Measurements from ENCODE around the gene ANGPT4. TPM values are rescaled to one million over a fixed set of nuclear protein-coding genes. Genes with fewer than 3 reads are reported as not detected.

ANGPT4 gene
- total RNA-seq, 1 donor from 2014 or later, result 0.05 TPM

DNA sequence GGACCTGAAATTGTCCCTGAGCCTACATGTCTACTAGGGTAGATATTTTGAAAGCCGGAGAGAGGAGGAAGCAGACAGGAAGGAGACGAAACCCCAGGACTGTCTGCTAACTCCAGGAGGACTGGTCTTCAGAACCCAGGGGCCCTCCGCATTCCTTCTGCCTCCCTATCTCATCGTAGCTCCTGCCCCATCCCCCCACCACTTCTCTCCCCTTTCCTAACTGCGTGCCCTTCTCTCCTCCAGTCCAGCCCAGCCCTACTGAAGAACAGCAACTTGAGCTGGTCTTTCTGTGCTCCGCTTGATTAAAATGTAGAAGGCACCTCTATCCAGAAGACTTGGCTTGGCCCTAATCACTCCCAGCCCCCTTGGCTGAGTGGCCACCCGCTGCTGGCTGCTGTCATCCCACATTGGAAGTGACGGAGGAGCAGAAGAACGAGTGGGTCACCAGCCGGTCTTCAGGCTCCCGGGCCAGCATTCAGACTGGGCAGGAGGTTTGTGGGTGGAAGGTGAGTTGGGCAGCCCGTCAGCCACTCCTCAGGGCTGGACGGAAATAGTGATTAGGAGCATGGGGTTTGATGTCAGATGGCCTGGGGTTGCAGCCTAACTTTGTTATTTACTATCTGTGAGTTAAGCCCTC, 28.8 kb upstream of the ANGPT4 start:
- intact Hi-C loops (cut with DNase I), result no loop called here
- DNase-seq (ENCODE audit: missing footprints) (no peak), ATAC-seq (no peak)

DNA sequence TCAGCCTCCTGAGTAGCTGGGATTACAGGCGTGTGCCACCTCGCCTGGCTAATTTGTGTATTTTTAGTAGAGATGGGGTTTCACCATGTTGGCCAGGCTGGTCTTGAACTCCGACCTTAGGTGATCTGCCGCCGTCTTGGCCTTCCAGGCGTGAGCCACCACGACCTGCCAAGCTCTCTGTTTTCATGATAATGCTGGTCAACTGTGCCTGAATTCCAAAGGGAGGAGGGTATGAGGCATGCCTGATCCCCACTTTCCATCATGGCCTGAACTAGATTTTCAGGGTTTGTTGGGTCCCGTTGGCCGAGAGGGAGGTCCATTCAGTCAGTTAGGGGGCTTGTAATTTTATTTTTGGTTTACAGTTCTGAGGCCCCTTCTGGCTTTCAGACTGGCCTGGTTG, 28.0 kb upstream of the ANGPT4 start:
- DNase-seq (ENCODE audit: missing footprints) (no peak), ATAC-seq (no peak)
- intact Hi-C loops (cut with DNase I), result no loop called here

DNA sequence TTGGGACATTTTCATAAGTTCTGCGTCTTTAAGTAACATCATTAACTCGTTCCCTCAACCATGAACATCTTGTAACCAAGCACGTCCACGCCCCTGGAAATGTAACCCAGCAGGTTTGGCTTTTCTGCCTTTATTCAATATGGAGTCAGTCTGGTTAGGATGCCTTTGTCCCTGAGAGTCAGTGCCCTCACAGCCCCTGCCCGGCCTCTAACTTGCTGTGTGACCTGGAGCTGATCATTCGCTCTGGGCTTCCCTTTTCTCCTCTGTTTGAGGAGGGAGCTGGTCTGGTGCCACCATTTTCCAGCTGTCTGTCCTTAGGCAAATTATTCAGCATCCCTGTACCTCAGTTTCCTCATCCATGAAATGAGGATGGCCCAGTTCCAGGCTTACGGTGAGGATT, 26.5 kb upstream of the ANGPT4 start:
- DNase-seq (ENCODE audit: missing footprints) (no peak), ATAC-seq (no peak)
- intact Hi-C loops (cut with DNase I), result no loop called here

DNA sequence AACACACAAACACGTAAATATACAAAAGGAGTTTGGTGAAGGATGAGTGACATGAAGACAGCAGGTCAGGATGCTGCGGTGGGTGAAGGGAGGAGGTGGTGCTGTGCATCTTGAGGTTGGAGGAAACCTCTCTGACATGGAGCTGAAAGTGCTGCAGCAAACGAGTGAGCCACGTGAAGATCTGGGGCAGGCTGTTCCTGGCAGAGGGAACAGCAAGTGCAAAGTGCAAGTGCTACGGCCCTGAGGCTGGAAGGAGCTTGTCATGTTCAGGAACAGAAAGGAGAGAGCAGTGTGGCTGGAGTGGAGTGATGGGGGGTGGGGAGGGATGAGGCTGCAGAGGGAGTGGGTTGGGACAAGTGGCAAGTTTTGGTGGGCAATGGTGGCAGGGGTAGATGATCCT, 24.8 kb upstream of the ANGPT4 start:
- intact Hi-C loops (cut with DNase I), result no loop called here
- DNase-seq (ENCODE audit: missing footprints) (no peak), ATAC-seq (no peak)

DNA sequence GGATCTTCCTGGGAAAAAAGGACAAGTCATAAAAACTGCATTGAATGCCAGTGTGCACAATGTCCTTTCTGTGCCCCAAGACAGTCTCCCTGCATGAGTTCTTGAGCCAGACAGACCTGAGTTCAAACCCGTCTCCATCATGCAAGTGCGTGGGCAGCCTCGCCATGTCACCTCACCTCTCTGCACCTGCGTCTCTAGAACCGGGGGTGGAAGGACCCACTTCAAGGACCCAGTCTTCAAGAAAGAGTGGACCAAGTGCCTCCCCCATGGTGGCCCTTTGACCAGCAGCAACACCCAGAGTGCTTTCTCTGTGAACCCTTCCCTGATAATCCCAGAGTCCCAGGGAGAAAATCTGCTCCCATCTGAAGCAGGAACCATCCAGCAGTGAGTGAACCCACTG, 23.5 kb upstream of the ANGPT4 start:
- ATAC-seq (no peak), DNase-seq (ENCODE audit: missing footprints) (peak; percentile 67)
- intact Hi-C loops (cut with DNase I), result no loop called here

DNA sequence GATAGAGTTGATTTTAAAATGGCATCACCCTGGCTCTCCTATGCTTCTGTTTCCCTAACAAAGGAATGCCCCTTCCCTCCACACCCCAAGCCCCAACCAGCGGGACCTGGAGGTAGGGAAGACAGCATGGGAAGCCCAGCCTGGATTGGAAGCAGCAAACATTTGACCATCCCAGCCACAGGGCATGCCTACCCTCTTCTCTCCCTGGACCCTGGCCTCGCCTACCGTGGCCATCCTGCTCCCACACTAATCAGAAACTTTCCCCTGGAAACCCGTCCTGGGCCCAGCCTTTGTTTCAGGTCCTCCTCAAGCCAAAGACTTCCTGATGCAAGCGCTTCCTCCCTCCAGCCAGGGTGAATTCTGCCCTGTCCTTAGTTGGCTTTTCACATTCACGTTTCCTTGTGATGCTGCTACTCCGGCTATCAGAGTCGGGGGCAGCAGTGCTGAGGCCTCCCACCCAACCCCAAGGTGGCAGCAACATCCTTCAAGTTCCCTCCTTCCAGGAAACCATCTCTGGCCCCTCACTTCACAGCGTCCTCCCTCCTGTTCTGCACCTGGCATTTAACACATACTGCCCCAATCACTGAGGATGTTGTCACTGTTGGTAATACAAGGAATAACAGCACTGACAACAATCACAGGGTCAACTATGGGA, 18.2 kb upstream of the ANGPT4 start:
- DNase-seq (ENCODE audit: missing footprints), result no peak
- intact Hi-C loops (cut with DNase I), result no loop called here
- no peak for ATAC-seq

DNA sequence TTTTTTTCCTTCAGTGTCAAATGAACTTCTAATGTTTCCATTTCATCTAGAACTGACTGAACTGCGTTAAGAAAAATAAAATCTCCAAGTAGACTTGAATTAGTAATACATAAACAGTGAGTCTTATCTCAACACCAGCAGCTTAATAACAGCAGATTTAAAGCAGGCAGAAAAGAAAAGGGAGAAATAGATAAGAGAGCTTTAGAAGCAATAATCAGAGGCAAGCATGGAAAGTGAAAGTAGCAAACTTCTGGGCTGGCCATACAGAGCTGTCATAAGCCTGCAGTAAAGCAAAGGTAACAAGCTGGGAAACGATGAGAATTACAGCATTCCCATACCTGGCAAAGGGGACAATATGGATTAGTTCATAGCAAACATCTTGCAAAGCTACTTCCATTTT, 16.9 kb upstream of the ANGPT4 start:
- no peak for DNase-seq (ENCODE audit: missing footprints)
- intact Hi-C loops (cut with DNase I), result no loop called here
- no peak for ATAC-seq

DNA sequence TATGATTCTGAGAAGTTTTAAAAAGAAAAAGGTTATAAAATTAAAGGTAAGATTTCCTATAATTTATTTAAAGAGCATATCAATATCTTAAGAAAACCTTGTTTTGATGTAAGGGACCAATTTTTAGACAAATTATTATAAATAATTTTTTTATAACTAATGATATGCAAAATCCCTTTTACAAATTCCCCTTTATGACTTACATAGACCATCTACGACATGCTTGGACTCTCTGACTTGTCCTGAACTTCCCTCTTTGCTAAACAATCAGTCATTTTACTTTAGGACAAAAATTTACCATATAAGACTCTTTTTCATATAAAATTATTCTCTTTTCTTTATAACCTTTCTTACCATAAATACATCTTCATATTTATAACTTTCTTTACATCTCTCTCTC, 15.3 kb upstream of the ANGPT4 start:
- intact Hi-C loops (cut with DNase I), result no loop called here
- no peak for DNase-seq (ENCODE audit: missing footprints)
- ATAC-seq, result no peak

DNA sequence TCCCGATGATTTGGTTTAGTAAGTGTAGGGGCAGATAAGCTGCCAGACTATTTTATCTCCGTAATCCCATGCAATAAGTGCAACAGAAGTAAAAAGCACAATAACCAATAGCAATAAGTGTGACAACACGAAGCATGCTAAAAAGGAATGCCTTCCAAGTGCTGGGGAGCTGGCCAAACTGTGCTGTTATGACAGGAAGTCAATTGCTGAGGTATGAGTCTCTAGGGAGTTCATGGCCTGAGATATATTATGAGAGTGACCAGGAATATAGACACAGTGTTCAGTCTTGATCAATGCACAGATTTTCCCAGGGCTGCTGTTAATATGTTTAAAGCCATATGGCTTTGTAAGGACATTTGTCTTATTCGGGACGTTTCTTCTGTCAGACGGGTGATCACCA, 10.5 kb upstream of the ANGPT4 start:
- intact Hi-C loops (cut with DNase I), result no loop called here
- DNase-seq (ENCODE audit: missing footprints) (no peak), ATAC-seq (no peak)

DNA sequence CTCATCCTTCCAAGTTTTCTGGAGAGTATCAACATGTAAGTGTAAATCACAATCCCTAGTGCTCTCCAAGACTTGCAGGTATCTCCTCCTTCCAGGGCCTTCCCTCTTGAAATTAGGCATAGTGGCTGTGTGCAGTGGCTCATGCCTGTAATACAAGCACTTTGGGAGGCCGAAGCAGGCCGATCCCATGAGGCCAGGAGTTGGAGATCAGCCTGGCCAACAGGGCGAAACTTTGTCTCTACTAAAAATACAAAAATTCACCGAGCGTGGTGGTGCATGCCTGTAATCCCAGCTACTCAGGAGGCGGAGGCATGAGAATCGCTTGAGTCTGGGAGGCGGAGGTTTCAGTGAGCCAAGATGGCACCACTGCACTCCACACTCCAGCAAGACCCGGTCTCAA, 9.4 kb upstream of the ANGPT4 start:
- intact Hi-C loops (cut with DNase I), result no loop called here

DNA sequence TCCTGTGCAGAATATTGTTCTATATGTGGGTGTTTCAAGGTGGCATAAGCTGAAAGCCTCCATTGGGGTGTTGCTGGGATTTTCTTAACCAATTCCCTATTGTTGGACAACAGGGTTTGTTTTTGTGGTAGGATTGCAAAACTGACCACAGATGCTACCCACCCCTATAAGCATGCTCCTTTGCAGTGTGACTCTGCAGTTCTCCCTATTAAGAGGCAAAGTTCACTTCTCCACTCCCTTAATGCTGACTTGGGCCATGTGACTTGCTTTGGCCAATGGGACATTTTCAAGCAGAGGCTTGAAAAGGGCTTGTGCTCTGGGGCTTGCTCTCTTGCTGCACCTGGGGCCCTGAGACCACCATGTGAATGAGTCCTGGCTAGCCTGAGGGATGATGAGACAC, 8.5 kb upstream of the ANGPT4 start:
- intact Hi-C loops (cut with DNase I), result no loop called here
- ATAC-seq, result no peak
- no peak for DNase-seq (ENCODE audit: missing footprints)

More for the DNA sequence above, 9.4 kb upstream of the ANGPT4 start:
- DNase-seq (ENCODE audit: missing footprints) (no peak), ATAC-seq (no peak)

DNA sequence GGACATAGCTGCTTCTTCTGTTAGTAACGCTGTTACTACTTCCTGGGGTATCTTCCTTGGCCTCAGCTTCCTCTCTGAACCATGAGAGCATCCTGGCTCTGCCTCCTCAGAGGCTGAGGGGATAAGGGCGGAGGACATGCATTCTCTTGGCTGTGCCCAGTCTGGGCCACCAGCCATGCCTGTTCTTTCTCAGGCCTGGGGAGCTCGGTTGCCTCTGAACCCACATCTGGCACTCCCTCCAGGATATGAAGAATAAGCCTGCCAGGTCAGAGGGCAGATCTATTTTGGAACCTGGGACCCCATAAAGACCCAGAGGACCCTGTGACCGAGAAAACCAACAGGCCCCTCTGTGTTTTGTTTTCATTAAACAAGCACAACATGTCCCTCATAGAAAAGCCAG, 6.6 kb upstream of the ANGPT4 start:
- no peak for ATAC-seq
- intact Hi-C loops (cut with DNase I), result no loop called here
- DNase-seq (ENCODE audit: missing footprints), result no peak

DNA sequence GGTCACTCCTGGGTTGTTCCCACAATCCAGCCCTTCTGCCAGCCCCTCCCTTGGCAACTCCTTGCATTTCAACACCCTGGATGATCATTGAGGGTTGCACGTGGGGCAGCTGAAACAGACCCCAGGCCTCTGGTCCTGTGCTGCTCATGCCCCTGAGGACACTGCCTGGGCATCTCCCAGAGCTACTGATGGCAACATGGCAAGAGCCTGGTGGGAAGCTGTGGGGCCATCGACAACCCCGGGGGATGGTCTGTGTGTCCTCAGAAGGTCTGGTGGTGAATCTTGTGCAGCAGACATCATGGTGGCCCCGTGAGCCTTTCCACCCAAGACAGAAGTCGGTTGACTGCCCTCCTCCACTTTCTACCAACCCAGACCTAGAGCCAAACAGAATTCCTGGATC, 4.9 kb upstream of the ANGPT4 start:
- intact Hi-C loops (cut with DNase I), result no loop called here
- ATAC-seq (no peak), DNase-seq (ENCODE audit: missing footprints) (no peak)

DNA sequence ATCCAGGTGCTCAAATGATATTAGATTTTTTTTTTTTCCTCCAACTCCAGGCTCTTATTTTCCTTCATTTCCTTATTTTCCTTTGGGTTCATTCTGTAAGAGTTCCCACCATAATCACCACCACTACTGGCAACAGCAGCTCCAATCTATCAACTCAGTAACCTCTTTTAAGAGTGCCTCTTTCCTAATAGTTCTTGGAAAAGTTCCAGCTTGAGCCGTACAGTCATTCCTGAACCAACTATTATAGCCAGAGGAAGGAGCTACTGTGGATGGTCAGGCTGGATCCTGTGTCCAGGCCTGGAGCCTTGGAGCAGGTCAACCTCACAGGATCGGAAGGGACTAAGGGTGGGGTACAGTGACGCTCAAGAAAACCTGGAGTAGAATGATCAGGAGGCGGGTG, 4.2 kb upstream of the ANGPT4 start:
- intact Hi-C loops (cut with DNase I), result no loop called here
- DNase-seq (ENCODE audit: missing footprints) (no peak), ATAC-seq (no peak)

DNA sequence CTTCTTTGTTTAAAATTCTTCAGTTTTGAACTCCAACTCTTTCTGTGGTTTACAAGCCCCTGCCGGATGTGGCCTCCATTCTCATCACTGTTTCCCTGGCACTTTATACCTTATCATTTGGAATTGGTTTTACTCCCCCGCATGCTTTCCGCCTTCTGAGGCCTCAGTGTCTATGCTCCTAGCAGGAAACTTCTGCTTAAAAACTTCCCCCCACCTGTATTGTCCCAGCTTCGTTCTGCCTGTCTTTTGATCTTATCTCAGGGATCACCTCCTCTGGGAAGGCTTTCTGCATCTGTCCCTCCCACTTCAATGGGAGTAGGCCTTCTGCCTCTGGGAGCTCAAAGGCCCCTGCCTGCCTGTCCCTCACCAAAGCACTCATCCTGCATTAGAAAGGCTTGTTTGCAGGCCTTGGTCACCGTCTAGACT, 3.4 kb upstream of the ANGPT4 start:
- DNase-seq (ENCODE audit: missing footprints) (no peak), ATAC-seq (no peak)
- intact Hi-C loops (cut with DNase I), result no loop called here

DNA sequence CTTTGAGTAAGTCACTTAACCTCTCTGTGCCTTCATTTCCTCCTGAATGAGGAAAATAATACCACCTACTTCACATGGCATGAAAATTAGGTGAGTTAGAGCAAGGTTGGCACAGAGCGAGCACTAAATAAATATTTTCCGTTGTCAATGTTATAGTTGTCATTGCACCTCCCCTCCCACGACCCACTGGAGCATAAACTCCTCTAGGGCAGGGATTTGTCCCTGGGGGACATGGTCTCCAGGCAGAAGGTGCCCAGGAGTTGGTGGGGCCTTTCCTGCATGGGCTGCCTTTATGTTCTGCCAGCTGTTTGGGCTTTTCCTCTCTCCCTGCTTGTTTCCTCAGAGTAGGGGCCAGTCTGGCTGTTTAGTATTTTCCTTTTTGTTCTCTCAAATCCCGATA, 1.3 kb upstream of the ANGPT4 start:
- ATAC-seq (no peak), DNase-seq (ENCODE audit: missing footprints) (no peak)
- intact Hi-C loops (cut with DNase I), result no loop called here

DNA sequence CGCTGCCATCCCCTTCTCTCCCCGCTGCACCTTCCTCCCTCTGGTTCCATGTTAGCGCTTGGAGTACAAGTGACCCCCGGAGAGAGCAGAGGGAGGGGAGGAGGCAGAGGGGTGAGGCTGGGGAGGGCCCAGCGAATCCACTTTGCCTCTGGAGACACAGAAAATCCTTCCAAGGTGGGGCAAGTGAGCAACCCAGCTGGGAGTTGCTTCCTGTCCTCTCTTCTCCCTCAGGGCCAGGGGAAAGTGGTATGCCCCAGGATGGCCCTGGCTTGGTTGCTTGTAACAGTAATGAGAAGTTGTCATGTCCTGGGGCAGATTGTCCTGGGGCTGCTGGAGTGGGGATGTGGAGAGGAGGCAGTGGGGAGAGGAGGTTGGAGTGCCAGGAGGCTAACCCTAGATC, 691 bp upstream of the ANGPT4 start:
- intact Hi-C loops (cut with DNase I), result no loop called here
- DNase-seq (ENCODE audit: missing footprints) (no peak), ATAC-seq (no peak)

DNA sequence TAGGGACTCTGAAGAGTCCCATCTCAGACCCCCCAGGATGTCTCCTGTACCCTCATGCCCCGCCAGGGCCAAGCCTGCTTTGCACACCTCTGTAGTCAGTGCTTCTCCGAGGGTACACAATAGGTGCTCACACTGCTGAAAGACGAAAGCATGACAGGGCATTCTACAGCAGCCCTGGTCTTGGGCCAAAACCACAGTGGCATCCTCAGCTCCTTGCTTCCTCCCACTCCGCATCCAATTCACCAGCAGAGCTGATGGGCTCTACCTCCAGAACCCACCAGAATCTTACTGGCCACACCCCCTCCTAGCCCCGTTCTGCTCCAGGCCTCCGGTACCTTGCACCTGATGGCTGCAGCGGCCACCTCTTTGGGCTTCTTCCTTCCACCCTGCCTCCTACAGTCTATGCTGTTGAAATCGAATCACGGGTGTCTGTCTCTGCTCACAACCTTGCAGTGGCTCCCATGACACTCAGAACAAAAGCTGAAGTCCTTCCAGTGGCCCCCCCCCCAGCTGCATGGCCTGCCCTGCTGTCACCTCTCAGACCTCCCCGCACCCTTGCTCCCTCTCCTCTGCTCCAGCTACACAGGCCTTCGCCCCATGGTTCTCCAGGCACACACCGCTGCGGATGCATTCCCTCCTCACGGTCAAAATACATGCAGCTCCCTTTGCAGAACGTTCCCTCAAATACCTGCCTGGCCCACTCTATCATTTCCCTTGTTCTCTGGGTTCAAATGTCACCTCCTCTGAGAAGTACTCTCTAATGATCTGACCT, 1.2 kb downstream of the ANGPT4 start:
- DNase-seq (ENCODE audit: missing footprints) (no peak), ATAC-seq (no peak)
- intact Hi-C loops (cut with DNase I), result no loop called here

DNA sequence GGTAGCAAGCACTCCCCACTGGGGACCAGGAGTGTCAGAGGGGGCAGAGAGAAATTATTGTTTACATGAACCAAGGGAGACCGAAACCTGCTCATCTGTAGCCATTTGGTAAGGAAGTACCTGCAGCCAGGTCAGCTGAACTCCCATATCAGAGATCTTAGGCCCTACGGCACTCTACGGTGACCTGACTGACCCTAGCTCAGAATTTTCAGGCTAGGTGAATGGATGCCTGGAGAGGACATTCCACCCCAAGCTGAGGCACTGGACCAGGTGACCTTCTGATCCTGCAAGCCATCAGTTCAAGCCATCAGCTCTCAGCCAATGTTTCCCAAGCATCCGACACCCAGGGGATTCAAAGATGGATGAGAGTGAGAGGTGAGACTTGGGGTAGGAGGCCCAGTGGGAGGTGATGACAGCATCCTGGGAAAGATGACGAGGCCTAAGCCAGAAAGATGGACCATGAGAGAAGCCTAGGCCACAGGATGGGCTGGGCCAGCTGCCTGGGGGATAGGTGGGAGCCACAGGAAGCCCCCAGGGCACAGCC, 2.8 kb downstream of the ANGPT4 start:
- intact Hi-C loops (cut with DNase I), result no loop called here
- DNase-seq (ENCODE audit: missing footprints), result no peak

More for the DNA sequence above, 2.8 kb downstream of the ANGPT4 start:
- ATAC-seq, result no peak
